Stimulated activated CD8-positive, alpha-beta memory T cell treated with anti-CD3 and anti-CD28 coated beads, Interleukin-4, amount 100 ng/mL, for 24 hours (primary cell): ENCODE results near the gene SLC7A7.
A peak's percentile ranks its signal among the peaks of the same experiment; 100 is the strongest.
"Not testable (repeated sequence)": the region's sequence is repeated elsewhere in the genome, so short reads cannot be mapped to it uniquely, and the experiment has no call there.

Experiments used
- DNase-seq: peaks from one replicate; pipeline ENCODE4 v3.0.0-alpha.2; 2020; ENCODE audit warnings: low read depth

The SLC7A7 gene

GRCh38 chr14:22843123-22843925 lies 28.1 kb upstream of the SLC7A7 start:
- DNase-seq: no peak

GRCh38 chr14:22842211-22843122 lies 27.2 kb upstream of the SLC7A7 start:
- DNase-seq: no peak

GRCh38 chr14:22841769-22842168 lies 26.5 kb upstream of the SLC7A7 start:
- no peak for DNase-seq

- no peak for DNase-seq
Observed at GRCh38 chr14:22841311-22841710, 26.1 kb upstream of the SLC7A7 start.

- DNase-seq: no peak
Observed at GRCh38 chr14:22839159-22839779, 24.0 kb upstream of the SLC7A7 start.

GRCh38 chr14:22838631-22839041 lies 23.4 kb upstream of the SLC7A7 start:
- no peak for DNase-seq

GRCh38 chr14:22837750-22838538 lies 22.7 kb upstream of the SLC7A7 start:
- no peak for DNase-seq

- DNase-seq: no peak
Observed at GRCh38 chr14:22837114-22837749, 22.0 kb upstream of the SLC7A7 start.

GRCh38 chr14:22836301-22837113 lies 21.3 kb upstream of the SLC7A7 start, which contains the start of gene MMP14:
MMP14 (plus strand) TSS chr14:22836585; CDS start chr14:22836818, 233 bp downstream.
- DNase-seq: no peak

- no peak for DNase-seq
Observed at GRCh38 chr14:22835505-22835904, 20.3 kb upstream of the SLC7A7 start.

GRCh38 chr14:22830443-22831010 lies 15.3 kb upstream of the SLC7A7 start:
- no peak for DNase-seq

- peak; percentile 83 for DNase-seq
Observed at GRCh38 chr14:22829661-22830442, 14.6 kb upstream of the SLC7A7 start, which contains the start of gene MRPL52. MRPL52 (plus strand) TSS chr14:22829887; CDS start chr14:22829913, 26 bp downstream.

GRCh38 chr14:22829076-22829660 lies 13.9 kb upstream of the SLC7A7 start:
- DNase-seq: not testable (repeated sequence)

- DNase-seq: no peak
Observed at GRCh38 chr14:22824711-22825359, 9.6 kb upstream of the SLC7A7 start.

- DNase-seq: peak; percentile 45
Observed at GRCh38 chr14:22822571-22823098, 7.4 kb upstream of the SLC7A7 start.

GRCh38 chr14:22822016-22822570 lies 6.9 kb upstream of the SLC7A7 start:
- no peak for DNase-seq
